Hepatocyte (in vitro differentiated cells): ENCODE measurements around the gene TRIM29. TPM values are rescaled to one million over a fixed set of nuclear protein-coding genes. Genes with fewer than 3 reads are reported as not detected.
A peak's percentile ranks its signal among the peaks of the same experiment; 100 is the strongest.

ENCODE experiments used
- DNase-seq: peaks from one replicate; pipeline ENCODE4 v3.0.0-alpha.2; 2016; ENCODE audit warnings: low spot score
- H2AFZ ChIP-seq: fragments of 200-600 bp; sonication (generic); 2 replicates; pipeline ENCODE4 v1.6.0; 2016; ENCODE audit warnings: antibody characterized with exemption, mild to moderate bottlenecking
- H3K27ac ChIP-seq: fragments of 200-600 bp; sonication (generic); 2 replicates; pipeline ENCODE4 v1.5.1; 2016; ENCODE audit warnings: mild to moderate bottlenecking
- H3K27me3 ChIP-seq: fragments of 200-600 bp; sonication (generic); 2 replicates; pipeline ENCODE4 v1.6.1; 2016
- H3K36me3 ChIP-seq: fragments of 200-600 bp; sonication (generic); replicated peaks from 2 replicates; pipeline ENCODE4 v1.5.1; 2016; ENCODE audit warnings: low read depth; ENCODE audit not compliant: insufficient read depth
- H3K4me1 ChIP-seq: fragments of 200-600 bp; sonication (generic); 2 replicates; pipeline ENCODE4 v1.5.1; 2016; ENCODE audit warnings: mild to moderate bottlenecking, moderate library complexity; ENCODE audit not compliant: insufficient read depth
- H3K4me2 ChIP-seq: fragments of 200-600 bp; sonication (generic); 2 replicates; pipeline ENCODE4 v1.6.0; 2016
- H3K4me3 ChIP-seq: fragments of 200-600 bp; sonication (generic); 2 replicates; pipeline ENCODE4 v1.5.1; 2016; ENCODE audit warnings: mild to moderate bottlenecking
- H3K79me2 ChIP-seq: fragments of 200-600 bp; sonication (generic); 2 replicates; pipeline ENCODE4 v1.6.0; 2017; ENCODE audit warnings: mild to moderate bottlenecking
- H3K9me2 ChIP-seq: fragments of 200-600 bp; sonication (generic); replicated peaks from 2 replicates; pipeline ENCODE4 v1.6.0; 2017; ENCODE audit warnings: mild to moderate bottlenecking; ENCODE audit not compliant: insufficient read depth
- H3K9me3 ChIP-seq: fragments of 200-600 bp; sonication (generic); 2 replicates; pipeline ENCODE4 v1.5.1; 2016; ENCODE audit warnings: low read depth, mild to moderate bottlenecking
- H4K20me1 ChIP-seq: fragments of 200-600 bp; sonication (generic); 2 replicates; pipeline ENCODE4 v1.6.0; 2016; ENCODE audit warnings: mild to moderate bottlenecking; ENCODE audit not compliant: insufficient read depth, poor library complexity, severe bottlenecking
- EZH2 ChIP-seq: fragments of 200-600 bp; sonication (generic); IDR thresholded peaks from 2 replicates; pipeline ENCODE4 v1.6.1; 2016; ENCODE audit warnings: antibody characterized with exemption, mild to moderate bottlenecking, borderline replicate concordance
- EZH2phosphoT487 ChIP-seq: fragments of 200-600 bp; sonication (generic); IDR thresholded peaks from one replicate; pipeline ENCODE4 v1.6.1; 2018; ENCODE audit warnings: antibody characterized with exemption, mild to moderate bottlenecking, low read depth, moderate library complexity; ENCODE audit not compliant: unreplicated experiment, severe bottlenecking
- WGBS: methylation state at CpG from one replicate; pipeline ENCODE4 v1.1.6; 2016; ENCODE audit warnings: low lambda C conversion rate; ENCODE audit errors: missing lambda C conversion rate; 5-methylcytosine and 5-hydroxymethylcytosine counted together
- polyA plus RNA-seq: library from polyadenylated mRNA; unstranded; fragments of >200 nt; fragmentation: Nextera tagmentation; extraction: Ambion mirVana; gene quantifications from 2 replicates; pipeline ENCODE4 v1.2.1, GENCODE V29; 2016
- total RNA-seq: library from RNA; depleted of rRNA; stranded (reverse); fragments of >200 nt; gene quantifications from 2 replicates; pipeline ENCODE4 v1.2.3, GENCODE V29; 2014
- TF ChIP-seq, protein P1 (sequence below): fragments of 200-600 bp; sonication (generic); IDR thresholded peaks from 2 replicates; pipeline ENCODE4 v1.5.1; 2016; ENCODE audit warnings: antibody characterized with exemption, mild to moderate bottlenecking; ENCODE audit not compliant: poor library complexity

The TRIM29 gene
- total and polyA plus RNA-seq, 2 experiments from 2014 or later: 7.7 to 8.5 TPM

GRCh38 chr11:120086651-120087050 lies 51.3 kb downstream of the TRIM29 start:
- DNase-seq: no peak
- TF ChIP-seq EZH2: no peak
- TF ChIP-seq, protein P1, sequence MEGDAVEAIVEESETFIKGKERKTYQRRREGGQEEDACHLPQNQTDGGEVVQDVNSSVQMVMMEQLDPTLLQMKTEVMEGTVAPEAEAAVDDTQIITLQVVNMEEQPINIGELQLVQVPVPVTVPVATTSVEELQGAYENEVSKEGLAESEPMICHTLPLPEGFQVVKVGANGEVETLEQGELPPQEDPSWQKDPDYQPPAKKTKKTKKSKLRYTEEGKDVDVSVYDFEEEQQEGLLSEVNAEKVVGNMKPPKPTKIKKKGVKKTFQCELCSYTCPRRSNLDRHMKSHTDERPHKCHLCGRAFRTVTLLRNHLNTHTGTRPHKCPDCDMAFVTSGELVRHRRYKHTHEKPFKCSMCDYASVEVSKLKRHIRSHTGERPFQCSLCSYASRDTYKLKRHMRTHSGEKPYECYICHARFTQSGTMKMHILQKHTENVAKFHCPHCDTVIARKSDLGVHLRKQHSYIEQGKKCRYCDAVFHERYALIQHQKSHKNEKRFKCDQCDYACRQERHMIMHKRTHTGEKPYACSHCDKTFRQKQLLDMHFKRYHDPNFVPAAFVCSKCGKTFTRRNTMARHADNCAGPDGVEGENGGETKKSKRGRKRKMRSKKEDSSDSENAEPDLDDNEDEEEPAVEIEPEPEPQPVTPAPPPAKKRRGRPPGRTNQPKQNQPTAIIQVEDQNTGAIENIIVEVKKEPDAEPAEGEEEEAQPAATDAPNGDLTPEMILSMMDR: no peak
- TF ChIP-seq EZH2phosphoT487: no peak
- Histone ChIP-seq H3K9me2 (no peaks in the 10 kb centered on the region), H3K4me3 (no peak overlapping the region), H3K9me3 (no peaks in the 10 kb centered on the region), H3K4me1 (peaks cover under 1% of the 10 kb centered on the region), H3K27ac (no peak overlapping the region), H3K79me2 (no peaks in the 10 kb centered on the region), H3K4me2 (no peak overlapping the region), H2AFZ (no peak overlapping the region), H3K27me3 (no peaks in the 10 kb centered on the region), H4K20me1 (no peaks in the 10 kb centered on the region), H3K36me3 (no peaks in the 10 kb centered on the region)
- WGBS: 58% methylated on average over 9 of the region's 9 CpGs

- H3K9me2 ChIP-seq: no peaks in the 10 kb centered on the region
- no peaks in the 10 kb centered on the region for H4K20me1 ChIP-seq
These were observed 57.9 kb downstream of the TRIM29 start for GRCh38 chr11:120079750-120080610.

DNA sequence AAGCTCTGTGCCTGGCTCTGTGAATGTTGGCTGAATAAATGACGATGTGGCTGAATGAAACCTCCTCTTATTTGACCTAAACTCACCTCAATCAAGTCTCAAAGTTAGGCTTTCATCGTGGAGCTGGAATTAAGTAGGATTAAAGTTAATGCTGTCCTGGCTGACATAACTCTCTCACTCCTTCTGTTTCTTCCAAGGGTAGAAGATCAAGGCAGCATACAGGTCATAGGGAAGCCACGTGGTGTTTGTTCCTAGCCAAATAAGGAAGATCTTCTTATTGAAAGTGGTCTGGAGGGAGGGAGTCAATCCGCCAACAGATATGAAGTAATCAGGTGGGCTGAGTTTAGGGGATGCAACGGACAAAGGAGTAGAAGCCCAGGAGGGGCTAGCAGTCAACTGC lies 59.5 kb downstream of the TRIM29 start:
- Histone ChIP-seq H2AFZ (no peak overlapping the region), H3K36me3 (no peaks in the 10 kb centered on the region), H3K9me2 (no peaks in the 10 kb centered on the region), H3K27ac (no peak overlapping the region), H3K4me2 (no peak overlapping the region), H3K79me2 (no peaks in the 10 kb centered on the region), H3K27me3 (no peaks in the 10 kb centered on the region), H4K20me1 (no peaks in the 10 kb centered on the region), H3K4me3 (no peak overlapping the region), H3K4me1 (no peaks in the 10 kb centered on the region), H3K9me3 (no peaks in the 10 kb centered on the region)
- DNase-seq: no peak
- TF ChIP-seq, protein P1: no peak
- TF ChIP-seq EZH2: no peak
- no peak for TF ChIP-seq EZH2phosphoT487
- WGBS: 27% methylated on average over 5 of the region's 5 CpGs

More at GRCh38 chr11:120079750-120080610, 57.9 kb downstream of the TRIM29 start:
- Histone ChIP-seq H3K27ac (no peak overlapping the region), H3K4me1 (no peaks in the 10 kb centered on the region), H3K27me3 (no peaks in the 10 kb centered on the region), H2AFZ (no peak overlapping the region), H3K36me3 (no peaks in the 10 kb centered on the region), H3K79me2 (no peaks in the 10 kb centered on the region), H3K9me3 (no peaks in the 10 kb centered on the region), H3K4me2 (no peak overlapping the region), H3K4me3 (no peak overlapping the region)
- TF ChIP-seq EZH2 (no peak), EZH2phosphoT487 (no peak)
- TF ChIP-seq, protein P1: peak; percentile 39
- whole genome bisulfite sequencing: 61% methylated on average over 18 of the region's 18 CpGs
- no peak for DNase-seq
